HUES64 (cell line): Measurements from ENCODE around the gene TMEM30B.

ENCODE experiments used
- H3K27ac ChIP-seq: 2 replicates; pipeline ENCODE4 v1.7.0; 2013; ENCODE audit warnings: low read depth, low read length, inconsistent platforms
- H3K27me3 ChIP-seq: 2 replicates; pipeline ENCODE4 v1.6.1; 2013; ENCODE audit warnings: mild to moderate bottlenecking, low read length; ENCODE audit not compliant: insufficient read depth
- H3K36me3 ChIP-seq: 2 replicates; pipeline ENCODE4 v1.6.1; 2013; ENCODE audit warnings: mild to moderate bottlenecking, low read length; ENCODE audit not compliant: insufficient read depth
- H3K4me1 ChIP-seq: 2 replicates; pipeline ENCODE4 v1.6.1; 2013; ENCODE audit warnings: mild to moderate bottlenecking, low read length, moderate library complexity; ENCODE audit not compliant: insufficient read depth
- H3K4me3 ChIP-seq: 2 replicates; pipeline ENCODE4 v1.5.1; 2013; ENCODE audit warnings: mild to moderate bottlenecking, low read length, moderate library complexity
- H3K9ac ChIP-seq: 2 replicates; pipeline ENCODE4 v1.6.1; 2013; ENCODE audit warnings: mild to moderate bottlenecking, low read depth, low read length
- H3K9me3 ChIP-seq: 2 replicates; pipeline ENCODE4 v1.6.1; 2013; ENCODE audit warnings: low read depth, low read length; ENCODE audit not compliant: insufficient read depth
- WGBS: fragments of 150-250, 120-280 bp; methylation state at CpG from one replicate; pipeline ENCODE4 v1.1.7; 2013; ENCODE audit warnings: missing lambda C conversion rate; 5-methylcytosine and 5-hydroxymethylcytosine counted together

The TMEM30B gene

GRCh38 chr14:61231810-61232209 lies 49.3 kb downstream of the TMEM30B start:
- no peak overlapping the region for H3K9ac ChIP-seq
- H3K27me3 ChIP-seq = no peaks in the 10 kb centered on the region
- no peak overlapping the region for H3K4me3 ChIP-seq
- no peaks in the 10 kb centered on the region for H3K9me3 ChIP-seq
- peaks cover 18% of the 10 kb centered on the region for H3K4me1 ChIP-seq
- H3K36me3 ChIP-seq = no peaks in the 10 kb centered on the region
- H3K27ac ChIP-seq = no peak overlapping the region
- 94% methylated on average over 4 of the region's 4 CpGs for WGBS

DNA sequence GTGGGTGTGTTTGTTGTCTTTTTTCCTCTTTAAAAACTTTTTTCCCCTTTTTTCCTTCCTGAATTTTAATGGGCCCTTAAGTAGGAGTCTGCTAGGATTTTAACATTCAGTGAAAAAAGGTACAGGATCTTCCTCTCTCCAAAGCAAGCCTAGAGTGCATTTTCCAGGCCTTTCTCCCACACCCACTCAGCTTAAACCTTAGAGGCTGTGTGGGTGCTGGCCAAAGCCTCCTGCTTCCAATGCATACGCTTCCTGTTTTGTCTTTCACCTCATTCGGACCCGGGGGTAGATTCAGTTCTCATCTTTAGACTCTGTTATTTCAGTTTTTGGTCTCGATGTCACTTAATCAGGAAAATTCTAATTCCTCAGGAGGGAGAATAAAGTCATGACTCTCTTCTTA lies 51.2 kb downstream of the TMEM30B start:
- H3K36me3 ChIP-seq = no peaks in the 10 kb centered on the region
- H3K4me1 ChIP-seq = peaks cover 14% of the 10 kb centered on the region
- no peaks in the 10 kb centered on the region for H3K9me3 ChIP-seq
- H3K4me3 ChIP-seq = no peak overlapping the region
- no peaks in the 10 kb centered on the region for H3K27me3 ChIP-seq
- no peak overlapping the region for H3K9ac ChIP-seq
- H3K27ac ChIP-seq = no peak overlapping the region
- 83% methylated on average over 4 of the region's 4 CpGs for WGBS

DNA sequence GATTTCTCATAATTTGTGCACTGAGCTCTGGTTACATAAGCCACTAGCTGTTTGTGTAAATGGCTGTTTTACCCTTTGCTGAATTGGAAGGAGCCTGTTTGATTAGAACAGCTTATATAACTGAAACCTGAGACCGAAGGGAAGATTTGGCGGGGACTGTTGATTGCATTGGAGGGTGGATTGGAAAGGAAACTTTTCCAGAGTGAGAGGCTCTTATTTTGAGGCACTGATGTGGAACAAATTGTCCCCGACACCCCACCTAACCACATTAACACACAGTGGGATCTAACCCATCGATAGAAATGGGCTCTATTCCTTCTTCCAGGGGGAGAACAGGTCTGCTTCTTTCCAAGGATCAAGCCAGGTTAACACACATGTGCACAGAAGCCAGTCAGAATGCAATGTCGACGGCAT lies 51.7 kb downstream of the TMEM30B start:
- Histone ChIP-seq H3K27ac (no peak overlapping the region), H3K9me3 (no peaks in the 10 kb centered on the region), H3K36me3 (no peaks in the 10 kb centered on the region), H3K27me3 (no peaks in the 10 kb centered on the region), H3K4me3 (no peak overlapping the region), H3K4me1 (peaks cover 14% of the 10 kb centered on the region), H3K9ac (no peak overlapping the region)
- WGBS = 79% methylated on average over 6 of the region's 6 CpGs

GRCh38 chr14:61227884-61228591 lies 53.1 kb downstream of the TMEM30B start:
- H3K4me1 ChIP-seq = peaks cover 14% of the 10 kb centered on the region
- no peaks in the 10 kb centered on the region for H3K36me3 ChIP-seq
- 92% methylated on average over 6 of the region's 6 CpGs for WGBS
- no peak overlapping the region for H3K9ac ChIP-seq
- H3K27me3 ChIP-seq = no peaks in the 10 kb centered on the region
- H3K27ac ChIP-seq = no peak overlapping the region
- H3K4me3 ChIP-seq = no peak overlapping the region
- H3K9me3 ChIP-seq = no peaks in the 10 kb centered on the region
